Calu3 (cell line): ENCODE data around the gene PARP3. TPM values are rescaled to one million over a fixed set of nuclear protein-coding genes. Genes with fewer than 3 reads are reported as not detected.

ENCODE experiments used
- BruUV-seq: library from RNA; stranded (reverse); fragments of 400-500 nt; replicated peaks from 2 replicates; lab custom pipeline; 2021; lab: Mats Ljungman, UMichigan
- CTCF ChIA-PET: fragments of 300-600 bp; sonication (Branson Sonifier 250); formaldehyde crosslinking; loops from one replicate; lab custom pipeline; 2022; ENCODE audit warnings: antibody characterized with exemption; lab: Charles Lee
- DNase-seq: peaks from one replicate; pipeline ENCODE4 v3.0.0; 2022
- H3K27ac Mint-ChIP-seq: one replicate; pipeline ENCODE4 v1.8.0; 2022; ENCODE audit warnings: mixed read lengths; ENCODE audit not compliant: unreplicated experiment
- H3K27me3 Mint-ChIP-seq: one replicate; pipeline ENCODE4 v1.8.0; 2022; ENCODE audit warnings: mixed read lengths; ENCODE audit not compliant: unreplicated experiment
- H3K36me3 Mint-ChIP-seq: one replicate; pipeline ENCODE4 v1.8.0; 2022; ENCODE audit warnings: mild to moderate bottlenecking, moderate library complexity, mixed read lengths; ENCODE audit not compliant: insufficient read depth, unreplicated experiment
- H3K4me1 Mint-ChIP-seq: one replicate; pipeline ENCODE4 v1.8.0; 2022; ENCODE audit warnings: mild to moderate bottlenecking, low read depth, mixed read lengths; ENCODE audit not compliant: unreplicated experiment
- H3K4me3 Mint-ChIP-seq: one replicate; pipeline ENCODE4 v1.8.0; 2022; ENCODE audit warnings: mild to moderate bottlenecking, low read depth, moderate library complexity, mixed read lengths; ENCODE audit not compliant: unreplicated experiment
- H3K9me3 Mint-ChIP-seq: one replicate; pipeline ENCODE4 v1.8.0; 2022; ENCODE audit warnings: low read depth, mixed read lengths; ENCODE audit not compliant: unreplicated experiment
- intact Hi-C: fragments of 100-400 bp; cut with micrococcal nuclease; formaldehyde crosslinking; loops from one replicate; pipeline ENCODE4 v1.10.0; 2022; ENCODE audit not compliant: unreplicated experiment
- total RNA-seq: library from RNA; stranded (reverse); gene quantifications from 2 replicates; pipeline ENCODE4 v1.2.3, GENCODE V29; 2022
- TF ChIP-seq, protein P1 (sequence below): fragments of 200-600 bp; IDR thresholded peaks from one replicate; pipeline ENCODE4 v1.8.0; 2022; ENCODE audit warnings: antibody characterized with exemption; ENCODE audit not compliant: unreplicated experiment

Gene PARP3
- total RNA-seq, 1 experiment from 2014 or later = 15.0 TPM

DNA sequence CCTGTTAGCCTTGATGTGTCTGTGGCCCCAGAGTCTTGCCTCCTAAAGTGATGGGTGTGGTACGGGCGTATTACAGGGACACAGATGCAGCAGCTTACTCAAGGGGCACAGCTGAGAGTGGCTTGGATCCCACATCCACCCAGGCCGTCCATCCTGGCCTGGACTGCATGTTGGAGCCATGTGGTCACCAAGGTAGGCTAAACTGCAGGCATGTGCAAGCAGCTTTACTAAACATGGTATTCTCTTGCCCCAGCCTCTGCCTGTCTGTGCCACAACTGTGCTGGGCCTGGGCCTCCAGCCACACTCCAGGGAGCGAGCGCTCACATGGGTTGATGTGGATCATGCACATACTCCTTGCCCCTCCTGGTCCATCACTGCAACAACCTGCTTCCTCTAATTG is 7.0 kb downstream of the PARP3 start:
- Mint-ChIP-seq H3K36me3 (no peaks in the 10 kb centered on the region), H3K27me3 (peaks cover 34% of the 10 kb centered on the region), H3K9me3 (no peaks in the 10 kb centered on the region), H3K27ac (no peak overlapping the region), H3K4me1 (no peaks in the 10 kb centered on the region), H3K4me3 (no peak overlapping the region)
- intact Hi-C loops = no loop called here
- no peak for DNase-seq
- TF ChIP-seq, protein P1, sequence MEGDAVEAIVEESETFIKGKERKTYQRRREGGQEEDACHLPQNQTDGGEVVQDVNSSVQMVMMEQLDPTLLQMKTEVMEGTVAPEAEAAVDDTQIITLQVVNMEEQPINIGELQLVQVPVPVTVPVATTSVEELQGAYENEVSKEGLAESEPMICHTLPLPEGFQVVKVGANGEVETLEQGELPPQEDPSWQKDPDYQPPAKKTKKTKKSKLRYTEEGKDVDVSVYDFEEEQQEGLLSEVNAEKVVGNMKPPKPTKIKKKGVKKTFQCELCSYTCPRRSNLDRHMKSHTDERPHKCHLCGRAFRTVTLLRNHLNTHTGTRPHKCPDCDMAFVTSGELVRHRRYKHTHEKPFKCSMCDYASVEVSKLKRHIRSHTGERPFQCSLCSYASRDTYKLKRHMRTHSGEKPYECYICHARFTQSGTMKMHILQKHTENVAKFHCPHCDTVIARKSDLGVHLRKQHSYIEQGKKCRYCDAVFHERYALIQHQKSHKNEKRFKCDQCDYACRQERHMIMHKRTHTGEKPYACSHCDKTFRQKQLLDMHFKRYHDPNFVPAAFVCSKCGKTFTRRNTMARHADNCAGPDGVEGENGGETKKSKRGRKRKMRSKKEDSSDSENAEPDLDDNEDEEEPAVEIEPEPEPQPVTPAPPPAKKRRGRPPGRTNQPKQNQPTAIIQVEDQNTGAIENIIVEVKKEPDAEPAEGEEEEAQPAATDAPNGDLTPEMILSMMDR = no peak
- CTCF ChIA-PET = interaction anchor here (0.6 kb wide), 1 partner anchor 762 kb away, joined by 3 read pairs; no protein-coding TSS in a partner anchor
- BruUV-seq = no TSS peak

DNA sequence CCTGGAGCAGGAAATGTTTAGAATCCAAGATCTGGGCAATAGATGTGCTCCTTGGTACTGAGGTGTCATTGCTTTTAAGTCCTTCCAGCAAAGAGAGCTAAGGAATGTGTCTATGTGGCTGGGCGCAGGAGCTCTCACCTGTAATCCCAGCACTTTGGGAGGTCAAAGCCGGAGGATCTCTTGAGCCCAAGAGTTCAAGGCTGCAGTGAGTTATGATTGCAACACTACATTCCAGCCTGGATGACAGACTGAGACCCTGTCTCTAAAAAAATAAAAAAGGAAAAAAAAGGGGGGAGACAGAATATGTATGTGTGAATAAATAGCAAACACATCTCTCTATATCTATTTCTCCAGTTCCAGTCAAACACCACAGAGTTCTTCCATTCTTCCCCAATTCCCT is 8.7 kb downstream of the PARP3 start:
- H3K4me3 Mint-ChIP-seq = no peak overlapping the region
- no peak for DNase-seq
- no TSS peak for BruUV-seq
- no peaks in the 10 kb centered on the region for H3K4me1 Mint-ChIP-seq
- TF ChIP-seq, protein P1 = no peak
- intact Hi-C loops = no loop called here
- no peak overlapping the region for H3K27ac Mint-ChIP-seq
- no peaks in the 10 kb centered on the region for H3K36me3 Mint-ChIP-seq
- H3K9me3 Mint-ChIP-seq = no peaks in the 10 kb centered on the region
- H3K27me3 Mint-ChIP-seq = peaks cover 47% of the 10 kb centered on the region
- CTCF ChIA-PET = no interaction called here

DNA sequence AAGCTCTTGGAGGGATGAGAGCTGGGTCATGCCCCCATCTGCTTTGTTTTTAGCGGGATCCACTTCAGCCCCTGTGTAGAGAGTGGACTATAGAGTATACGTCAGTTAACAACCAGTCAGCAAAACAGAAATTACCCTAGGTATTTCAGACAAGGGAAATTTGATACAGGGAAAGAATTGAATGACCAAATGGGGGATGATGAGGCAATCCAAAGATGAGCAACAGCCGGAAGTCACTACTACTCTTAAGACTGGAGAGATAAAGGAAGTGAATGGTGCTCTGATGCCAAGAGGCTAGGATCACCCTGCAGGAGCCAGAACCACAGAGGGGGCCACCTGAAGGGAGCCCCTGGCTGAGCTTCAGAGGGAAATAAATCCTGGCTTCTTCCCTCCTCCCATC is 11.3 kb downstream of the PARP3 start:
- H3K4me3 Mint-ChIP-seq = no peak overlapping the region
- peaks cover 47% of the 10 kb centered on the region for H3K27me3 Mint-ChIP-seq
- intact Hi-C loops = no loop called here
- no peaks in the 10 kb centered on the region for H3K9me3 Mint-ChIP-seq
- CTCF ChIA-PET = no interaction called here
- H3K4me1 Mint-ChIP-seq = no peaks in the 10 kb centered on the region
- no peaks in the 10 kb centered on the region for H3K36me3 Mint-ChIP-seq
- H3K27ac Mint-ChIP-seq = no peak overlapping the region
- TF ChIP-seq, protein P1 = no peak
- DNase-seq = no peak
- no TSS peak for BruUV-seq

DNA sequence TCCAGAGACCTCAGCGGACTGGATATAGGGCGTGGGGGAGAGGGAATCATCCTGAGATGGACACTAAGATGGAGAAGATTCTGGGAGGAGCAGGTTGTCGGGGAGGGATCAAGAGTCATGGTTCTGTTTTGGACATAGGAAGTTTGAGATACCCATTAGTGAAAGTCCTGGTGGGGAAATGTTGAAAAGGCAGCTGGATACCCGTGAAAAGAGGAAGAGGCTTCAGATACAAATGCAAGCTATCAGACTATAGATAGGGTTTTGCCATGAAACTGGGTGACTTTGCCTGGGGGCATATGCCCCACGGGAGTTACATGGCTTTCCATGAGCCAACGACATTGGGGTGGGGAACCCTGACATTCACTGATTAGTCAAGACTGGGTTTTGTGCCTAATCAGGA is 11.9 kb downstream of the PARP3 start:
- Mint-ChIP-seq H3K4me1 (no peaks in the 10 kb centered on the region), H3K27ac (no peak overlapping the region), H3K4me3 (no peak overlapping the region), H3K27me3 (peaks cover 47% of the 10 kb centered on the region), H3K9me3 (no peaks in the 10 kb centered on the region), H3K36me3 (no peaks in the 10 kb centered on the region)
- intact Hi-C loops = no loop called here
- CTCF ChIA-PET = no interaction called here
- TF ChIP-seq, protein P1 = no peak
- DNase-seq = no peak
- BruUV-seq = no TSS peak
